SH-SY5Y (cell line): ENCODE measurements around the gene STAC.

Source experiments
- GATA2 ChIP-seq: IDR thresholded peaks from 2 replicates; pipeline ENCODE4 v1.6.1; 2011; ENCODE audit warnings: mild to moderate bottlenecking, low read depth, low read length
- GATA3 ChIP-seq: IDR thresholded peaks from 2 replicates; pipeline ENCODE4 v1.6.1; 2011; ENCODE audit warnings: low read depth, mild to moderate bottlenecking, low read length, moderate library complexity

Gene STAC

DNA sequence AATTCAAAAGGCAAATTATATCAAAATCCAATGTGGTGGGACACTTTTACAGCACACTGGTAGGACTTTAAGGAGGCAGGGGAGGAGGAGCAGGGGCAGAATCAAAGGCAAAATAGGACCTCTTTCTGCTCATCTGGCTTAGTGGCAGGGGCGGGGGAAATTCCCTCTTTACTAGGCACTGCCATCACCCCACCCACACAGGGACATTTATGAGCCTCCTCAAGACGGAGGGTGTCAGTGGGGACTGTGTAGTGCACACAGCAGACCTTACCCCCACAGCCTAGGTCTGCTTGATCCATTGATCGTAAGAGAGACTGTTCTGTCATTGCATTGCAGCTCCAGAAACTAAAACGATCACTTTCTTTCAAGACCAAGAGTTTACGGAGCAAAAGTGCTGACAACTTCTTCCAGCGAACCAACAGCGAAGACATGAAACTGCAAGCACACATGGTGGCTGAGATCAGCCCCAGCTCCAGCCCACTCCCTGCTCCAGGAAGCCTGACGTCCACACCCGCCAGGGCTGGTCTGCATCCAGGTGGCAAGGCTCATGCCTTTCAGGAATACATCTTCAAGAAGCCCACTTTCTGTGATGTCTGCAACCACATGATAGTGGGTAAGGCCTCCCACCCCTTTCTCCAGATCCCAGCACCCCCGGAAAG, 62.9 kb downstream of the STAC start:
- no peak for TF ChIP-seq GATA2
- TF ChIP-seq GATA3: no peak

DNA sequence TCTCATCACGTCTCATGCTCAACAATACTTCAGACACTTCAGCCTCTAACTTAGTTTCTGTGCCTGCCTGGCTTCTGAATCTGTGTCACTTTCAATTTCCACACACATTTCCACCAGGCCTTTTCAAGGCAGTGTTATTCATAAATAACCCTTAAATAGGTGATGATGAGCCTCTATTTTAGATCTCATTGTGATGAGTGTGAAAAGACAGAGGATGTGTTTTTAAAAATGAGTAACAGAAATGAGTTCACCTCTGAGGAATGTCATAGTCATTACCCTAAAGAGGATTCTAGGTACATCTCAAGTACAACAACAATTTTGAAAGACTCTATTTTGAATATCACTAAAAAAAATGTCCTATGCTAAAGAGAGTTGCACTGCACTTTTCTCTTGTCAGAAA, 64.6 kb downstream of the STAC start:
- TF ChIP-seq GATA2: no peak
- TF ChIP-seq GATA3: no peak

DNA sequence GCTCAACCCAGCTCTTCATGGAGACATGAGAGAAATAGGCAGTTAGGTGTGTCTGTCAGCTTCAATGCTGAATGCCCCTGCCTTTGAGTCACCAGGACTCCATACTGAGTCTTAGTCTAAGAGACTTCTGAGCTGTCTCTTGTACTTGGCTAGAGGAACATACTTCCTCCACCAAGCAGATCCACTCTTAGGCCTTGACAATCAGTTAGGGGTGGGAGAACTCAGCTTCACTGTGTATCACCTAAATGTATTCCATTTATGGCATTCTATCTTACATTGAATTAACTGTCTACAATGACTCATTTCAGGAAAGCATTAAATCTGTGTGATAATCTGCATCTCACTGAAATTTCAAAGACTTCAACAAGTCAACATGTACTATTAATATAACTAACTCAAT, 66.0 kb downstream of the STAC start:
- TF ChIP-seq GATA3: no peak
- no peak for TF ChIP-seq GATA2

DNA sequence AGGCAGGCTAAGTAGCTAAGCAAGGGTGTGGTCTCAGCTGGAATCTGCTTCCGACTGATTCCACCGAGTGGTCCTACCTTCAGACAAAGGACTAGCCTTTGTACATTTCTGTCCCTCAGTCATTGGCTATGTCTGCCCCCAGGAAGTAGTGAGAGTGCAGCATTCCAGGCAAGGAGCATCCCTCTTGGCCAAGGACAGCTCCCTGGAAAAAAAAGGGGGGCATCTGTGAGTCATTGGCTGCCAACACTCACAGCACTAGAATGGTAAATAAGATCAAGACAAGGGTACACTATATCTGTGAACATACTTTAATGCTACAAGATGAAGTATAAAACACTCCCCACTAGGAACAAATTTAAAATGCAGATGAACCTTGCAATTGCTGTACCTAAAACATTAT, 66.8 kb downstream of the STAC start:
- TF ChIP-seq GATA2 (no peak), GATA3 (no peak)

DNA sequence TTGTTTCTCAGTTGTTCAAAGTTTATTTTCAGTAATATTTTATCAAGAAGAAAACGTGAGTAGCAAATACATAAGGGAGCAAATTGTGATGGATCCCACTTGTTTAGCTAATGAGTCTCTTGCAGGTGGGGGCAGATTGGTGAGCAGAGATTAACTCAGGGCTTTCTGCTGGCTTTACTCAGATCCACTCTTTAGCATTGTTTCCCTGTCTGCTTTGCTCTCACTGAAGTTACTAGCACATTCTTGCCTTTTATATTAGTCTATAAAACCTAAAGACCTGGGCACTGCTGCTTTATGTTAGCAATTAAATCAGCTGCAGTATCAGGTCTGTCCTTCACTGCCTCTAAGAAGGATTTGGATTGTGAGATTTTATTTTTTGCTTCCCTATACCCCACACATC, 71.5 kb downstream of the STAC start:
- TF ChIP-seq GATA3 (no peak), GATA2 (no peak)

DNA sequence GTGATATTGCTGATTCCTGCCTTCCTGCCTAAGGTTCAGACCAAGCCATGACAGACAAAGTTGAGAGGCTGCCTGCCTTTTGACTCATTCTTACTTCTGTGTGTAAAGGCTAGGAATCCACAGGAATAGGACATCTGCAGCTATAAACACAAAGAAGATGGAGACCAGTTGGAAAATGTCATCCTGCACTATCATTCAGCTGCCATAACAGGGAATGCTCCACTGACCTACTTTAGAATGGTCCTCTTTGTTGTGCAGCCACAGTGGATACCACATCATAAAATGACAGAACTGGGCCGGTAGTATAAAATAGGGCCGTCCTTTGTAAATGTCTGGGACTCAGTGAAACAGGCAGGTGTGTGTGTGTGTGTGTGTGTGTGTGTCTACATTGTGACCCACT, 75.1 kb downstream of the STAC start:
- TF ChIP-seq GATA3: no peak
- no peak for TF ChIP-seq GATA2

DNA sequence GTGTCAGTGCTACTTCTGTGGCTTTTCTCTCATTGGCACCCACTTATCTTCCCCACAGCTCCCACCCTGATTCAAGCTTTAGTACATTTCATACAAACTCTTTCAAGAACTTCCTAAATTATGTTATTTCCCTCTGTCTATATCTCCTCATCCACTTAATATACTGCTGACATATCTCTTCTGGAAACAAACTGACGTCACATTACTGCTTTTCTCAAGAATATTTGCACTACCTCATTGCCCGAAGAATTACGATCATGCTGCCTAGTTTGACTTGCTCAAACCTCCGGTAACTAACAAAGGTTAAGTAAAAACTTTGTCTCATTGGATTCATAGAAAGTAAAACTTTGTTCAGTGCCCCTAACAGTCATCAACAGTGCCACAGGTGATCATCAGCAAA, 76.5 kb downstream of the STAC start:
- TF ChIP-seq GATA3: no peak
- no peak for TF ChIP-seq GATA2

DNA sequence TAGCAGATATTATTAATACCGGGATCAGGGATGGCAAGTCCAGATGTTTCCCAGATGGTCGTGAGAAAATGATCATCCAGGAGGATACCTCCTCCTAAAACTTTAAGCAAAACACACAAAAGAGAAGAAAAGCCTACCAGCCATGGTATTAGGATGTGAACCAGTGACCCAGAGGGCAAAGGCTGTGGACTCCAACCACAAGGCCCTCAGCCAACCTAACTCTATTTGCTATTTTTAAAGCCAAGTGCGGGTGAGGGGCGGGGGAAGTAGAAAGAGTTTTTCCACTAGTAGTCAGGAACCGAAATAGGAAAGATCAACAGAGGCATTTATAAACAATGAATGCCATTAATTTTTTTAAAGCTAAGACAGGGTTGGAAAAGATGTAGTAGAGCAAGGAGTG, 77.4 kb downstream of the STAC start:
- TF ChIP-seq GATA2: no peak
- TF ChIP-seq GATA3: no peak

DNA sequence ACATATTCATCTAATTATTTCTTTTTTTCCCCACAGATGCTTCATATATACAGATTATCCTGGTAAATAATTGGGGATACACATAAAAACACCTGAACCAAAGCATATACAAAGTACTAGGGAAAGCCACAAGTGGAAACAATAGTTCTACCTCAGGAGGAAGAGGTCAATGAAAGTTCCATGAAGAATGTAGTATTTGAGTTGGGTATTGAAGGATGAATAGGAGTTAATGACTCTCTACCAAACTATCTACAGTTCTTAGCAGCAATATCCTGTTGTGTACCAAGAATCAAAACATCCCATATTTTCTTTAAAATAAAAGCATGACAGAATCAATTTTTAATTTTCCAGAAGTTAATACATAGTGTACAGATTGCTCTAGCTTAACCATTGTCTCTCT, 78.9 kb downstream of the STAC start:
- TF ChIP-seq GATA3: no peak
- TF ChIP-seq GATA2: no peak

DNA sequence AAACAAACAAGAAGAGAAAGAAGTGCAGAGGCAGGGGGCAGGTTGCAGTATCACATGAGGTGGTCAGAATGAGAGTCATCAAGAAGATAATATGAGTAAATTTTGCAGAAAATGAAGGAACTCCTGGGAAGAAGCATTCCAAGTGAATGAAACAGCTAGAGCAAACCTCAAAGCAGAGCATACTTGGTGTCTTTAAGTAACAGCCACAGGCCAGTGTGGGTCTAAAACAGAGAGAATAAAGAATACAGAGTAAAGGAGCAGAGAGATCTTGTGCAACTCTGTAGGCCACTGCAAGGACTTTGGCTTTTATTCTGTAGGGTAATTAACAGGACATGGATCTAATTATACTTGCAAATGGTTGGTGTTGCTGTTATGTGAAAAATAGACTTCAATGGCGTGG, 81.3 kb downstream of the STAC start:
- no peak for TF ChIP-seq GATA2
- TF ChIP-seq GATA3: no peak

DNA sequence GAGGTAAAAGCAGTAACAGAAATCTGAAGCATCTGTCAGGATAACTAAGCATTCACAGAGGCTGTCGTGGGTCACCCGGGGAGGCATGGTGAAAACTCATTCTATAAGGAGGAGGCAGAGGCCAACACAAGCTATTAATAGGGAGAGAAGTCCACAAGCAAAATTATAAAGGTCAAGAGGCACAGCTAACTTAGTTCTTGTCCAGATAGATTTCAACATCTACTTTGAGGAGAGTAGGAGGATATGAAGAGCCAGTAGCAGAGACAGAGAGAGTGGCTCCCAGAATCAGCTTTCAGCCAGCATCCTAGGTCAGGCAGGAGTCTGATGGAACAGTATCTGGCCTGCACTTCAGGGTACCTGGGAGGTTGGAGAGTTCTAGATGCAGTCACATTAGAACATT, 95.3 kb downstream of the STAC start:
- no peak for TF ChIP-seq GATA3
- TF ChIP-seq GATA2: no peak

DNA sequence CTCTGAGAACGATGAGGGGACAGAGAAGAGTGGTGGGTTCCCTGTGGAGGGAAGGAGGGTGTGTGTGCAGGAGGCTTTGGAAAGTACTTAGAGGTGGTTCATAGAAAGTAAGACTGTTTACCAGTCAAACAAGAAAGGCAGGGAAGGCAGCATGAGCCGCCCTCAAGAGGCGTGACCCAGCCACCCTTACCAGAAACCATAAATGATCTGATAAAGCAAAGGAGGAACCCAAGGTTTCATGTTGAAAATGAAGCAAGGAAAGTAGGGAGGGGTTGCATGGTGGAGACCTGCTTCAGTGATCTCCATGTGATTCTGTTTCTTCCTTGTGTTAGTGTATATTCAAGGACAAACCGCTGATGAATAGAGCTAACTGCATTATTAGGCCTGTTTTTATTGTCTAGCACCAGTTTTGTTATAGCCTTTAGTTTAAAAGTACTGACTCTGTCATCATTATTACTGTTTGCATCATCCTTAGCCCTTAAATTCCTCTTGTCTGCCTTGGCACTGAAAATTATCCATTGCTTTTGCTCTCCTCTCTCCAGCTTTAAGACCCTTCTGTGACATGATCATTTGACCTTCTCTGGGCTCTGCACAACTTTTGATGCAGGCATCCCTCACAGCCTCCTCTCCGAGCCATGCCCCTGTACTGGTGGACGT, 96.1 kb downstream of the STAC start:
- TF ChIP-seq GATA3: no peak
- TF ChIP-seq GATA2: no peak

DNA sequence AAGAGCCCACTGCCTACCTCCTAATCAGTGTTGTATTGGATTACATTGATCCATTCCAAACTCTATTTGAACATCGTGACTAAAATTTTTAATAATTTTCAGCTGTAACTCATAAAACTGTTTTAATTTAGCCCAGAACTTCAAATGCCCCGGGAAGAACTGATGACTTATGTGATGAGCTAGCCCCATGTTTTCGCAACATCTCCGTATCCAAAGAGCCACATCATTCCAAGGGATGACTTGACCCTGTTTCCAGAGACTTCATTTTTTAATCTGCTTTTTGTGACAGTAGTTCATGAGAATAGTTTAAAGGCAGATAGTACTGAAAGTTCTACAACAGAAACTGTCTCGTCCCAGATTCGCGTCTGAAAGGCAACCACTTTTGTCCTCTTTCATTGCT, 97.4 kb downstream of the STAC start:
- TF ChIP-seq GATA3 (no peak), GATA2 (no peak)

DNA sequence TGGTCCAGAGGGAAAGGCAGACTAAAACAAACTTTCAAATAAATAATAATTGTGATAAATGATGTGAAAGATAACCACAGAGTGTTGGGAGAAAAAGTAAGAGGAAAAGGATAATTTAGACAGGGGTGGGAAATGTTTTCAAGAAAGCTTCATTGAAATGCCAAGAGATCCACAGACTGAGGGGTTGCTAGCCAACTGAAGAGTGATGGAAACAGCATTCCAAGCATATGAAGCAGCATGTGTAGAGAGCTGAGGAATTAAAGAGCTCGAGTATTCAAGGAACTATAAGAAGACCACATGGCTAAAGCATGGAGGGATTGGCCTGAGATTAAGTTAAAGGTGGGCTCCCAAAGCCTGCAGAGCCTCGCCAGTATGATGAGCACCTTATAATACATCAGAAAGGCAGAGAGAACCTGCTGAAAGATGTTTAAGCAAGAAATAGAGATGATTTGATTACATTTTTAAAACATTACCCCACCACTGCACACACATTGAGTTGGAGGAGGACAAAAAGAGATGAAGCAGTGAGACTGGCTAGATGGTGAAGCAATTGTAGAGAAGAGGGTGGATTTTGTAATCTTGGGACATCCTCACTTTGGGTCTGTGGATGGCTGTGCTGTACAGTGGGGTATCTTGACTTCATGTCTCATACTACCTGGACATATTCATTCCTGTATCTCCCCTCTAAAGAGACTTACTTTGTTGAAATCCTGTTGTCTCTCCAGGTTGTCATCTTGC, 100.8 kb downstream of the STAC start:
- TF ChIP-seq GATA3: no peak
- TF ChIP-seq GATA2: no peak

DNA sequence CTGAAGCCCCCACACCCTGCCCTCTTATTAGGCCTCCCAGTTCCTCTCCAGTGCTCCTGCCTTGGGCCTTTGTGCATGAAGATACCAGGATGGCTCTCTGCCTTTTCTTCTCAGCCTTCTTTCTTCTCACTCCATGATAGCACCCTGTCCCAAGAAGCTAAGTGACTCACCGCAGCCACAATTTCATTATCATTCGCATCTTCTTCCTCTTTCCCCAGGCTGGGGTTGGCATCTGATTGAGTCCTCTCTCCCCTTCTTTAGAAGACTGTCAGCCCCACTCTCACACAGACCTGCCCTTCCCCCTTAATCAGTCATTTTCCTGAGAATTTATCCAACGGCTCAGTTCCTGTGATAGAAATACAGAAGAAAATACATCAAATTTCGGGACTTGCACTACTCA, 102.0 kb downstream of the STAC start:
- TF ChIP-seq GATA2 (no peak), GATA3 (no peak)
